Gastroesophageal sphincter (tissue), 3 donors: ENCODE data around the gene HMOX2.

Experiments
- POLR2AphosphoS5 ChIP-seq: sonication (generic); formaldehyde crosslinking; IDR thresholded peaks from one replicate; pipeline ENCODE4 v1.6.1; 2017; ENCODE audit warnings: antibody characterized with exemption
- TF ChIP-seq, protein P1 (sequence below), 4 experiments: fragments of 200-600 bp in 2 of 4; fragments of 450-650 bp in 2 of 4; sonication (generic) in 1 of 4; IDR thresholded peaks; one replicate each; pipeline ENCODE4 v1.5.1; 2017 to 2019; ENCODE audit warnings: antibody characterized with exemption in 4 of 4, mild to moderate bottlenecking in 2 of 4, moderate library complexity in 2 of 4

- no peak for TF ChIP-seq POLR2AphosphoS5
- TF ChIP-seq, protein P1, sequence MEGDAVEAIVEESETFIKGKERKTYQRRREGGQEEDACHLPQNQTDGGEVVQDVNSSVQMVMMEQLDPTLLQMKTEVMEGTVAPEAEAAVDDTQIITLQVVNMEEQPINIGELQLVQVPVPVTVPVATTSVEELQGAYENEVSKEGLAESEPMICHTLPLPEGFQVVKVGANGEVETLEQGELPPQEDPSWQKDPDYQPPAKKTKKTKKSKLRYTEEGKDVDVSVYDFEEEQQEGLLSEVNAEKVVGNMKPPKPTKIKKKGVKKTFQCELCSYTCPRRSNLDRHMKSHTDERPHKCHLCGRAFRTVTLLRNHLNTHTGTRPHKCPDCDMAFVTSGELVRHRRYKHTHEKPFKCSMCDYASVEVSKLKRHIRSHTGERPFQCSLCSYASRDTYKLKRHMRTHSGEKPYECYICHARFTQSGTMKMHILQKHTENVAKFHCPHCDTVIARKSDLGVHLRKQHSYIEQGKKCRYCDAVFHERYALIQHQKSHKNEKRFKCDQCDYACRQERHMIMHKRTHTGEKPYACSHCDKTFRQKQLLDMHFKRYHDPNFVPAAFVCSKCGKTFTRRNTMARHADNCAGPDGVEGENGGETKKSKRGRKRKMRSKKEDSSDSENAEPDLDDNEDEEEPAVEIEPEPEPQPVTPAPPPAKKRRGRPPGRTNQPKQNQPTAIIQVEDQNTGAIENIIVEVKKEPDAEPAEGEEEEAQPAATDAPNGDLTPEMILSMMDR (IDR thresholded peaks at IDR 0.05): no peak
Measured at GRCh38 chr16:4536391-4537106, 60.4 kb downstream of the HMOX2 start.
